Measurements from ENCODE around the gene NBR1.
"Not testable (repeated sequence)": the region's sequence is repeated elsewhere in the genome, so short reads cannot be mapped to it uniquely, and the experiment has no call there.

NBR1 gene

DNA sequence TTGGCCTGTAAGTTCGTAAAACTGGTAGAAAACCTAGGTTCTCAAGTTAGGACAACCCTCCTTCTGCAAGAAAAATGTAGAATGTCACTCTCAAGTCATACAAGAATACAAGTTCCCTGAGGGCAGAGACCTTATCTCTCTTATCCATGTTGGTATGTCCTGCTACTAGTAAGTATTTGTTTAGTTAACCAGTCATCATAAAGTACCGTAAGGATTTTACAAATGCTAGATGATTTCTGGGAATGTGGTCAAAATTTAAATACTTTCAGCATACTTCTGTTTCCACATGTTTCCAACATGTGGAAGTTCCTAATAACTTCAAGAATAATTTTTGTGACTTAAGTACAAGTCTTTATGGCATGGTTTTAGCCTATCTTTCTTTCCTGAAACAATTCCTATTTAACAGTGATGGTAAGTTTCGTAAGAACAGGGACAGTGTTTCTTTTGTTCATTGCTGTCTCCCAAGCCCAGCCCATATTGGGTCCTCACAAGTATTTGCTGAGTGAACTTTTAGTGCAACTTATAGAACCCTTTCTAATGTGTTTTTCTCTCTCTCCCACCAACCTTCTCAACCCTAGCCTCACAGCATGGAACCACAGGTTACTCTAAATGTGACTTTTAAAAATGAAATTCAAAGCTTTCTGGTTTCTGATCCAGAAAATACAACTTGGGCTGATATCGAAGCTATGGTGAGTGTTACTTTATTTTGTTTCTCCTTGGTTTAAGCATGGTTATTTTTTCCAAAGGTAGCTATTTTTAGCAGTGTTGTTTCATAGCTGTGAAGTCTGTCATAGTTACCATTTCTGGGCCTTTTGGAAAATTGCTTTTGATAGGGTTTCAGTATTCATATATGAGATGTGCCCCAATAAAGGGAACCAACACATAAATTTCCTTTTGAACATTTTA, 4.5 kb downstream of the NBR1 start:
- H3K4me3 ChIP-seq (ENCODE audit: low read length) = no peak overlapping the region
- TF ChIP-seq ZNF274 (IDR thresholded peaks at IDR 0.05; ENCODE audit: low read depth, low read length) = no peak

GRCh38 chr17:43176119-43176570, 5.1 kb downstream of the NBR1 start:
- no peak overlapping the region for H3K4me3 ChIP-seq (ENCODE audit: low read length)
- TF ChIP-seq ZNF274 (IDR thresholded peaks at IDR 0.05; ENCODE audit: low read depth, low read length) = no peak

- no peak for TF ChIP-seq ZNF274 (IDR thresholded peaks at IDR 0.05; ENCODE audit: low read depth, low read length)
- H3K4me3 ChIP-seq (ENCODE audit: low read length) = no peak overlapping the region
These were observed 12.9 kb downstream of the NBR1 start for GRCh38 chr17:43183921-43184320.

DNA sequence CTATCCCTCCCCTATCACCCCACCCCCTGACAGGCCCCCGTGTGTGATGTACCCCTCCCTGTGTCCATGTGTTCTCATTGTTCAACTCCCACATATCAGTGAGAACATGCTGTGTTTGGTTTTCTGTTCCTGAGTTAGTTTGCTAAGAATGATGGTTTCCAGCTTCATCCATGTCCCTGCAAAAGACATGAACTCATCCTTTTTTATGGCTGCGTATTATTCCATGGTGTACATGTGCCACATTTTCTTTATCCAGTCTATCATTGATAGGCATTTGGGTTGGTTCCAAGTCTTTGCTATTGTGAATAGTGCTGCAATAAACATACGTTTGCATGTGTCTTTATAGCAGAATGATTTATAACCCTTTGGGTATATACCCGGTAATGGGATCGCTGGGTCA, 15.6 kb downstream of the NBR1 start:
- H3K4me3 ChIP-seq (ENCODE audit: low read length) = not testable (repeated sequence)

- no peak overlapping the region for H3K4me3 ChIP-seq (ENCODE audit: low read length)
- no peak for TF ChIP-seq ZNF274 (IDR thresholded peaks at IDR 0.05; ENCODE audit: low read depth, low read length)
These were observed 22.2 kb downstream of the NBR1 start for GRCh38 chr17:43193251-43193650.

DNA sequence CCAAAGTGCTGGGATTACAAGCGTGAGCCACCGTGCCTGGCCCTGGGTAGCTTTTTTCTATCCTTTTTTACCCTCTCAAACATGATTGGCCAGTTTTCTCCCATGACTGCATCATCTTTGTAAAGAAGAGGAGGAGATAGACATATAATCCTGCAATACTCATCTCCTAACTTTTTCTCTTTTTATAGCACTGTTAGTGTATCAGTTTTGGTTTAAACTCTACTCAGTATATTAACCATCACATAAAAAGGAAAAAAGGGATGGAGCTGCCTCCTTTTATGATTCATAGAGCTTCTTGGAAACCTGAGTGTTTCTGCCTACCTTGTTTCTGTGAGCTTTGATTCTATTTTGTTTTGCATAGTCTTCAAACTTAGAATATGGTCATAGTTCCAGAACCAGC, 28.6 kb downstream of the NBR1 start:
- TF ChIP-seq ZNF274 (IDR thresholded peaks at IDR 0.05; ENCODE audit: low read depth, low read length) = no peak
- H3K4me3 ChIP-seq (ENCODE audit: low read length) = no peak overlapping the region

DNA sequence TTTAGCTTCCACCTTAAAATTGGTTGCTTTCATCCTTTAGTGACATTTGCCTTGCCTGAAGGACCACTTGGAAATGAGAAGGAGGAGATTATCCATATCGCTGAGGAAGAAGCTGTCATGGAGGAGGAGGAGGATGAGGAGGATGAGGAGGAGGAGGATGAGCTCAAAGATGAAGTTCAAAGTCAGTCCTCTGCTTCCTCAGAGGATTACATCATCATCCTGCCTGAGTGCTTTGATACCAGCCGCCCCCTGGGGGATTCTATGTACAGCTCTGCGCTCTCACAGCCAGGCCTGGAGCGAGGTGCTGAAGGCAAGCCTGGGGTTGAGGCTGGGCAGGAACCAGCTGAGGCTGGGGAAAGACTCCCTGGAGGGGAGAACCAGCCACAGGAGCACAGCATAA, 29.1 kb downstream of the NBR1 start:
- no peak overlapping the region for H3K4me3 ChIP-seq (ENCODE audit: low read length)
- TF ChIP-seq ZNF274 (IDR thresholded peaks at IDR 0.05; ENCODE audit: low read depth, low read length) = no peak

DNA sequence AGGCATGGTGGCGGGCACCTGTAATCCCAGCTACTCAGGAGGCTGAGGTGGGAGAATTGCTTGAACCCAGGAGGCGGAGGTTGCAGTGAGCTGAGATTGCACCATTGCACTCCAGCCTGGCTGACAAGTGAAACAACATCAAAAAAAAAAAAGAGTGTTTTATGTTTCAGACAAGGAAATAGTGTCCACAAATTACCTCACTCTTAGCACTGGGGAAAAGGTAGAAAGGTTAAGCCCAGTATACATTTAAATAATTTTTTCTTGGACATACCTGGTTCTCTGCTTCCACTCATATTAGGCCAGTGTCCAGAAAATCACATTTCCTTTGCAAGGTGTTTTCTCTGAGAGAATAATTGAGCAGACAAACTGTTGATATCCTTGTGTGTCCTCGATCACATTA, 32.0 kb downstream of the NBR1 start:
- H3K4me3 ChIP-seq (ENCODE audit: low read length) = not testable (repeated sequence)

DNA sequence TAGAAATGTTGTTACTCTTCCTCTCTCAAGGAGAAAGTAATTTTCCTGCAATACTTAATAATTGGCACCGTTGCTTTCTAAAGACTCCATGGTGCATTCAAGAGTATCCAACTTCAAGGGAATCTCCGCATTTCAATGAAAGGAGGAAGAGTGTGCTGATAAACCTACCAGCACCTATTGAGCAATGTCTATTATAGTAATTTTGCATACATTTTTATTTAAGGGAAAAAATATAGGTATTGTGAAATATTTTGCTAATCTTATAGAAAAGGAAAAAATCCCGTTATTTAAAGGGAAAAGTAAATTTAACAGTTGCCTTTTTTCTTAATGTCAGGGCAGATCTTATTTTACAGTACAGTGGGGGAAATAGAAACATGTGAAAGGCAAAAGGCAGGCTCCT, 39.6 kb downstream of the NBR1 start:
- peak overlapping the region; percentile 90 for H3K4me3 ChIP-seq (ENCODE audit: low read length)
- no peak for TF ChIP-seq ZNF274 (IDR thresholded peaks at IDR 0.05; ENCODE audit: low read depth, low read length)

GRCh38 chr17:43211123-43211479, 40.1 kb downstream of the NBR1 start:
- TF ChIP-seq ZNF274 (IDR thresholded peaks at IDR 0.05; ENCODE audit: low read depth, low read length) = no peak
- H3K4me3 ChIP-seq (ENCODE audit: low read length) = peak overlapping the region; percentile 90

DNA sequence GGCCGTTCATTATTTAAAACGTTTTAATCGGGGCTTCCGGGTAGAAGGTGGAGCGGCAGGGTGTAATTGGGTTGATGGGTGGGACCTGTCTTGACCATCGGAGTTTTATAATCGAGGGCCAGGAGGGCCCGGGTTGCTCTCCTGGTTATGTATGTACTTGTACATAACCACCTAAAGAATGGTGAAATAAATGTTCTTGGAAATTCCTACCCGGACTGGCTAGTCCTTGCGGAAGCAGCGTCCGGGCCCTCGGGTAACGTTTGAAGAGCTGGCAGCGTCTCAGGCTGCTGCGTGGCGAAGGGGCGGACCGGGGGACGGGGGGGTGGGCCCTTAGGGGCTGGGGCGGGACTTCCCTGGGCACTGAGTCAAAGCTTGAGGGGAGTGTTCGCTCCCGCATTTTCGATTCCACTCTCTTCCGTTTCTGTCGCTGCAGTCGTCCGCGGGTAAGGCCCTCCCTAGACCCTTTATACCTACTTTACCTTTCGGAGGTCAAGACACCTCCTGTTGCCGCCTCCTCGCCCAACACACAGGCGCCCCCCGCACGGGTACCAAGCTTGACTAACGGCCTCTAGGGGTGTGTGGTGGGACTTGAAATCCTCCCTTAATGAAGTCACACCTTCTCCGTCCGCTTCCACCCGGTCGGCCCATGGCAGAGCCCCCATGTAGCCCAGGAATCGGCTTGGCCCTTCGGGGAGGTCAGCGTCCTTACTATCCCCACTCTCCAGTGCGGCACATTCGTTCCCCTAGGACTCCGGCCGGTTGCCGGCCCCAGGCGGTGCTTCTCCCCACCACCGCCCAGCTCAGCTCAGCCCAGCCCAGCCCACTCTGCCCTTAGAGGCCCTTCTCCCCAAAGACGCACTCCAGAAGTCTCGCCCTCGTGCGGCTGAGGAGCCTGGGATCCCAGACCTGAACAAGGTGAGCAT, 40.7 kb downstream of the NBR1 start, which contains the start of gene TMEM106A:
TSS of gene TMEM106A (plus strand) at position 396 of the 923 bp plus-strand sequence. CDS start 1,167 bp downstream, outside the sequence.
- TF ChIP-seq ZNF274 (IDR thresholded peaks at IDR 0.05; ENCODE audit: low read depth, low read length) = no peak
- H3K4me3 ChIP-seq (ENCODE audit: low read length) = peak within 1 kb of the TSS; percentile 90

DNA sequence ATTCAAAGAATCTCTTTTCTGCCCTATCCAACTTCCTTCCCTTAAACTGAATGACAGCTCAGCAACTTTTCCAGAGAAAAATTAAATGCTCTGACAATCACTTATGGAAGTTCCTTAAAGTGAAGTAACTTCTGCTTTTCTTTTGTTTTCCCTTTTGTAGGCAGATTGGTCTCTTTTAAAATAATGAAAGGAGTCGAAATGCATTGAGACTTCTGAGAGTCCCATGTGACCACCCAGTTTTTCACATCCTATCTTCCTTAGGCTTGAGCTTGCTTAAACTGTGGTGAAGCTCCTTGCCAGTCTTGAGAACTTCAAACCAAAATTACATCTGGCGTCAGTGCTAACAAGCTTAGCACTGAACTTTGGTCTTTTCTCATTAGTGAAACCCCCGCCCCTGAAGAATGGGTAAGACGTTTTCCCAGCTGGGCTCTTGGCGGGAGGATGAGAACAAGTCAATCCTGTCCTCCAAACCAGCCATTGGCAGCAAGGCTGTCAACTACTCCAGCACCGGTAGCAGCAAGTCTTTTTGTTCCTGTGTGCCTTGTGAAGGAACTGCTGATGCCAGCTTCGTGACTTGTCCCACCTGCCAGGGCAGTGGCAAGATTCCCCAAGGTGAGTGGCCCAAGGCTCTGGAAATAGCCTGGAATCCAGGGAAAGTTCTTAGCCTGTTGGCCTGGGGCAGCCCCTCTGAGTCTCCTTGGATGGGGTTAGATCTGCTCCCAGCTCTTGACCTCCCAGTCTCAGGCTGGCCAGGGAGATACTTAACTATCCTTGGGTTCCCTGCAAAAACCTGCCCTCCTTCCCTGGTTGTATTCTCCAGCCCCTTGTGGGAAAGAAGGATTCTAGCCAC, 41.9 kb downstream of the NBR1 start:
- peak overlapping the region; percentile 73 for H3K4me3 ChIP-seq (ENCODE audit: low read length)
- TF ChIP-seq ZNF274 (IDR thresholded peaks at IDR 0.05; ENCODE audit: low read depth, low read length) = no peak

DNA sequence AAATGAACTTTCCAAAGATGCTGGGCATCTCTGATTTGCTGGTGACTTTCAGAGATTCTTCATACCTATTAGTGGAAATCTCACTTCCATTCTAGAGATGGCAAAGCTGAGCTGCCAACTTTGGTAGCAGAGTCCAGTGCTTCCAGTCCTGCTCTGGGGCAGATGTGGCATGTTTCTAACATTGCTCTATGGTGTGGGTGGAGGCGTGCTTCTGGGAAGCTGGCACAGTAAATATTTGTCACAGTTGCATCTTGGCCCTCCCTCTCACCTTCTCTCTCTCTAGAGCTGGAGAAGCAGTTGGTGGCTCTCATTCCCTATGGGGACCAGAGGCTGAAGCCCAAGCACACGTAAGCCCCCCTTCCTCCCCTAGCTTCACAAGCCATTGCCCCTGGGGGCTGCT, 42.5 kb downstream of the NBR1 start:
- TF ChIP-seq ZNF274 (IDR thresholded peaks at IDR 0.05; ENCODE audit: low read depth, low read length) = no peak
- H3K4me3 ChIP-seq (ENCODE audit: low read length) = peak overlapping the region; percentile 73; the same call in 1 of the 2 replicates

DNA sequence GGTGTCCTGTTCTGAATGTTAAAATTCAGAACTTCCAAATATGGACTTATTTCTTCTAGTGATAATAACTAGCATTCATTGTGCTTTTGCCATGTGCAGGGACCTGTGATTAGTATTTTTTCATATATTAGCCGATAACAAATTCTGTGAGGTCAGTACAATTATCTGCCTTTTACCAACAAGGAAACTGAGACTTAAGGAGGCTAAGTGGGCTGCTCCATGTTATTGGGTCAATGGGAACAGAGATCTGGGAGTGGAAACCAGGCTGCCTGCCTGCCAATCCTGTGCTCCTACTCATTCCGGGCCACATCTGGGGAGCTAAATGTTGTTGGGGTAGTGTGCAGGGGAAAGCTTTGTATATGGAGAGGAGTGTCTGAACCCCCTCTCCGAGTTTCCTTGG, 44.3 kb downstream of the NBR1 start:
- no peak for TF ChIP-seq ZNF274 (IDR thresholded peaks at IDR 0.05; ENCODE audit: low read depth, low read length)
- no peak overlapping the region for H3K4me3 ChIP-seq (ENCODE audit: low read length)
